NCI-H2196 (cell line): ENCODE results near the gene DGCR8.

Experiments used
- DNase-seq: peaks from one replicate; lab custom pipeline; 2025; ENCODE audit not compliant: unreplicated experiment; lab: John Stamatoyannopoulos, UW

Gene DGCR8

DNA sequence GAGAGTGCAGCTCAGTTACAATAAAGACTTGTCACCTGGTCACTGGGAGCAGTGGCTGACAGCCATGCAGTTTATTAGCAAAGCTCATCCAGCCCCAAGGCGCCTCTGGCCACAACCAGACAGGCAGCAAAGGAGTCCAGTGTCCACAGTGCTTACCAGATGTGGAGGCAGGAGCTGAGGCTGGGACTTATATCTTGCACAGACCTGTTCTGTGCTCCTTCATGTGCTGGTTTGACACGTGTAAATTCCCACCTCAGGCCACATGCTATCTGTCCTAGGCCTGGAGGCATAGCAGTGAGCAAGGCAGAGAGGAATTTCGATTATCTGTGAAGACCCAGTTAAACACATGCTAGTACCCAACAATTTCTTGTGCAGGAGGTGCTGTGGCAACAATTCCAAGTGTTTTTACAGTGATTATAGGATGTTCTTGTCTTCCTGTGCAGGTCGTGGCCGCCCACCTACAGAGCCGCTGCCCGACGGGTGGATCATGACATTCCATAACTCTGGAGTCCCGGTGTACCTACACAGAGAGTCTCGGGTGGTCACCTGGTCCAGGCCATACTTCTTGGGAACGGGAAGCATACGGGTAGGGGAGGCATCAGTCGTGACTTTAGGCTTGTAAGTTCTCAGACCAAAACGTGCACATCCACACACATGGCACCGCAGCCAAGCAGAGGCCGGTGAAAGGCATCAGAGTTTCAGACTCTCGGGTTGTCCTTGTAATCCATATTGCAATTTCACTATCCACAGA, 9.4 kb downstream of the DGCR8 start:
- DNase-seq = no peak

DNA sequence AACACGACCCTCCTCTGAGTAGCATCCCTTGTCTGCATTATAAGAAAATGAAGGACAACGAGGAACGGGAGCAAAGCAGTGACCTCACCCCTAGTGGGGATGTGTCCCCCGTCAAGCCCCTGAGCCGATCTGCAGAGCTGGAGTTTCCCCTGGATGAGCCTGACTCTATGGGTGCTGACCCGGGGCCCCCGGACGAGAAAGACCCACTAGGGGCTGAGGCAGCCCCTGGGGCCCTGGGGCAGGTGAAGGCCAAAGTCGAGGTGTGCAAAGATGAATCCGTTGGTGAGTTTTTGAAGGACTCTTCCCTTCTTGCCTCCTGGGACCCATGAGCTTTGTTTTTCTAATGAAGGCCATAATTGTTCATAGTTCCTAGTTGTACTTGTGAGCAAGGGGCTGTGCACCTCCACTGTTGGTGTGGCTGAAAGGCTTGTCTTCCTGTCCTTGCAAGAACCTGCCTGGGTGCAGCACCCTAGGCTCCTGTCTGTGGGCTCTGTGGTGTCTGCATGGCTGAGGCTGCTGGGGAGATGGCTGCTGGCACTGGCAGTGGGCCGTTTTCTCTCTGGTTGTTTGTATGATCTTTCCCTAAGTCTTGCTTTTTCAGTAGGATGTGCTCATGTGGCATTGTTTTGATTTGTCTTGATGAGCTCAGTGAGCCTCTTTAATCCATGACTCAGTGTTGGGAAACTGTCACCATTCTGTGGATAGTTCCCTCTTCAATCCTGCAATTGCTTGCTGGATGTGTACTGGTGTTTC, 10.1 kb downstream of the DGCR8 start:
- DNase-seq = no peak

- no peak for DNase-seq
These were observed 10.7 kb downstream of the DGCR8 start for GRCh38 chr22:20090730-20091240.

DNA sequence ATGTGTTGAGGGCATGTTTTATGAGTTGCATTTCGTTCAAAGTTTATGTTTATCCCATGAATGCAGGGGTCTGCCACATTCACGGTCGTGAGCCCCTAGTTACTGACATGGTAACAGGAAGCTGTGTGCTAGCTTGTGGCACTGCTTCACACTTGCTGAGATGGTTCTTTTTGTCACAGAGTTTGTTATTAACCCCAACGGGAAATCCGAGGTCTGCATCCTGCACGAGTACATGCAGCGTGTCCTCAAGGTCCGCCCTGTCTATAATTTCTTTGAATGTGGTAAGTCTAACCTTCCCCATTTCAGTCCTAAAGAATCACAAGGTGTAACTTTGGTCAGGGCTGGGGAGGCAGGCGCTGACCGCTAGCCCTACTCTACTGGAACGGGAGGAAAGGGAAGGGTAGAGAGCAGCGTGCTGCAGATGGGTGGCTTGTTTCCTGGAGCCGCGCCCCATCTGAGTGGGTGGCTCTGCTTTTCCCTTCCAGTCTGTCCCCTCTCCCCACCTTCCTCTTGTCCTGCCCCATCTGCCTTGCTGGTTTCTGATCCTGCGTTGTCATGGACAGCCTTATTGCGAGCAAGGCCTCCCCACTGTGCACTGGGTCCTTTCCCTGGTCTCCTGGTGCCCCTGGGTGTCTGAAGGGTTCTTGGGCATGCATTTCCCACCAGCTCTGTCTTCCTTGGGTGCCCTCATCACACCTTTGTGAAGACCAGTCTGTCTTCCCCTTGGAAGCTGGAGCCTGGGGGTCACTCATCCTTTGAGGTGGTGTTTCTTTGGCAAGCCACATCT, 11.8 kb downstream of the DGCR8 start:
- DNase-seq = no peak

- DNase-seq = no peak
These were observed 12.4 kb downstream of the DGCR8 start for GRCh38 chr22:20092477-20092854.

GRCh38 chr22:20093418-20094196, 13.6 kb downstream of the DGCR8 start:
- DNase-seq = no peak

DNA sequence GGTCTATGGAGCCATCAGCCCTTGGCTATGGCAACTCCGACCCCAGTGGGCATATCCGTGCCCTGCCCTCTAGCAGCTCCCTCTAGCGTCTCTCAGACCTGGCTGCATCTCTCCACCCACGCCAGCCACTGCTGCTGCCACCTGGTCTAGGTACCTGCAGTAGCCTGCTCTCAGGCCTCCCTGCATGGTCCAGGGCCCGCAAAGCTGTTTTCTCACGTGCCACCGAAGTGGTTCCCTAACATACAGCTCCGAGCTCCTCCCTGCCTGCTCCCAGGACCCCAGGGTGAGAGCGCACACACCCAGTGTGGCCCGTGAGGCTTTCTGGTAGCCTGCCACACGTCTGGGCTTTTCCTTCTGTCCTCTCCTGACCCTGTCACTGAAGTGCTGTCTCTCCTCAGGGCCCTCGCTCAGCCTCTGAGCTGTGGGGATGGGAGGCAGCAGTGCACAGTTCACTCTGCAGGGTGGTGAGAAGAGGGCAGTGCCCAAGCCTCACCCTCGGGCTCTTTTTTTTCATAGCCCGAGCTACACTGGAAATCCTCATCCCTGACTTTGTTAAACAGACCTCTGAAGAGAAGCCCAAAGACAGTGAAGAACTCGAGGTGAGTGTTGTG, 14.3 kb downstream of the DGCR8 start:
- no peak for DNase-seq

DNA sequence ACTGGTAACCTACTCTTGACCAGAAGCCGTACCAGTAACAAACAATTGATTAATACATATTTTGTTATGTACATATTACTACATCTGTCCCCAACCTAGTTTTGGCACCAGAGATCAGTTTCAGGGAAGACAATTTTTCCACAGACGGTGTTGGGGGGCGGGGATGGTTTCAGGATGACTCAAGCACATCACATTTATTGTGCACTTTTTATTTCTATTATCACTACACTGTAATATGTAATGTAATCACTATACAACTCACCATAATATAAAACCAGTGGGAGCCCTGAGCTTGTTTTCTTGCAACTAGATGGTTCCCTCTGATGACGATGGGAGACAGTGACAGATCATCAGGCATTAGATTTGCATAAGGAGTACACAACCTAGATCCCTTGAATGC, 15.5 kb downstream of the DGCR8 start:
- no peak for DNase-seq

GRCh38 chr22:20096574-20097420, 16.8 kb downstream of the DGCR8 start:
- no peak for DNase-seq

DNA sequence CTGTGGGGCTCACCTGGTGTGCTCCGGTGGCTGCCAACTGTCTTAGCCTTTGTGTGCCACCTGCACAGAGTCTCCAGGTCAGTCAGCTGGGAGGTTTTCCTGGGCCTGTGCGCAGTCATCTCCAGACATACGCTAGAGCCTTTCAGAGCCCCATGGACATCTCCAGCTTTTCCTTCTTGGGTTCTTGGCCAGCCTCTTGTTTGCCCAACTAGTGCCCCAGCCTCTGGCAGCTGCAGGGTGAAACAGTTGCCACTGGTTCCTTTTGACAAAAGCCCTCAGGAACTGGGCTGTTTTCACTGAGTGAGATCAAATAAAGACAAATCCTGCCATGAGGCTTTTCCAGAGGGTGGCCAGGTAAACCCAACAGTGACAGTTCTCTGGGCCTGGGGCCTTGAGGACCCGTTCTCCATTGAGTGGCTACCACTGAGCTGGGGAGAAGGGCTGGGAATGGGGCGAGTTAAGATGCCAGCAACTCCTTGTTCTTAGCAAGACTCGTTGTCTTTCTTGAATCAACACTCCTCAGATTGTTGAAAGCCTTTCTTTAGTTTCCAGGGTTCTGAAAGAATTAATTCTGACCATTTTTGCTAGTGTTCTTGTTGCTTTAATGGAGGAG, 19.2 kb downstream of the DGCR8 start:
- no peak for DNase-seq

DNA sequence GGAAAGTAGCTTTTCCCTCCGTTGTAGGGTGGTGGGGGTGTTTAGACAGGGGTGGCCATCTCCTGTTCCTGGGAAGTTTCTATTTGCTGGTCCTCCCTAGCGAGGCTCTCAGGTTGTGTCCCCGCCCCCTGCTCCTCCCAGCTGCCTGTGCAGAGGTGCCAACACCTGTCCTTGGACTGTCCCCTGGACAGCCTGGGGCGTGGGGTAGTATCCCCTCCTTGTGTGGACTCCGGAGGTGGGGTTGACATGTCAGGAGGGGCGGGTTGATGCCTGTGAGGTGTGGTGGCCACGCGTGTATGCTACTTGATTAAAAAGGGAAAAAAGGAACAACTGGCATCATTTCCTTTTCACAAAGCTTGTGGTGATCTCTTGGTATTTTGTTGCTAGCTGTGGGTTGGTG, 21.6 kb downstream of the DGCR8 start:
- no peak for DNase-seq

DNA sequence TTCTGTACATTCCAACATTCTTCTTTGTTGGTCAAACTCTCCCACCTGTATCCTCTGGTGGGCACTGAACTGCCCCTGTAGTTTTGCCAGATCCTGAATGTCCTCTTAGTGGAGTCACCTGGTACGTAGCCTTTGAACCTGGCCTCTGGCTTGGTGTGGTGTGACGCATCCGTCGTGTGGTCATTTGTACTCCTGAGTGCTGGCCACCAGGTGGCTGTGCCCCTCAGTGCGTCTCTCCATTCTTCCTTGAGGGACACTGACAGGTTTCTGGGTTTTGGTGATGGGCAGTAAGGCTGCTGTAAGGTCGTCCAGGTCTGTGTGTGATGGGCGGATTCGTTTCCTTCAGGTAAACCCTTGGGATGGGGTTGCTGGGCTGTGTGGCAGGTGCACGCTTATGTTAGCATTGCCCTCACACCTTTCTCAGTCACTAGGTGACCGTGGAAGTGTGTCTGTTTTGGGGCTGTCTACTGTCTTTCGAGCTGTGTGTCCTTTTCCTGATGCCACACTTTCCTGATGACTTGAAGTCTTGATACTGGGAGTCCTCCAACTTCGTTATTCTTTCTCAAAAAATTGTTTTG, 22.3 kb downstream of the DGCR8 start:
- DNase-seq = no peak

- DNase-seq = no peak
These were observed 25.6 kb downstream of the DGCR8 start for GRCh38 chr22:20105456-20106204.

DNA sequence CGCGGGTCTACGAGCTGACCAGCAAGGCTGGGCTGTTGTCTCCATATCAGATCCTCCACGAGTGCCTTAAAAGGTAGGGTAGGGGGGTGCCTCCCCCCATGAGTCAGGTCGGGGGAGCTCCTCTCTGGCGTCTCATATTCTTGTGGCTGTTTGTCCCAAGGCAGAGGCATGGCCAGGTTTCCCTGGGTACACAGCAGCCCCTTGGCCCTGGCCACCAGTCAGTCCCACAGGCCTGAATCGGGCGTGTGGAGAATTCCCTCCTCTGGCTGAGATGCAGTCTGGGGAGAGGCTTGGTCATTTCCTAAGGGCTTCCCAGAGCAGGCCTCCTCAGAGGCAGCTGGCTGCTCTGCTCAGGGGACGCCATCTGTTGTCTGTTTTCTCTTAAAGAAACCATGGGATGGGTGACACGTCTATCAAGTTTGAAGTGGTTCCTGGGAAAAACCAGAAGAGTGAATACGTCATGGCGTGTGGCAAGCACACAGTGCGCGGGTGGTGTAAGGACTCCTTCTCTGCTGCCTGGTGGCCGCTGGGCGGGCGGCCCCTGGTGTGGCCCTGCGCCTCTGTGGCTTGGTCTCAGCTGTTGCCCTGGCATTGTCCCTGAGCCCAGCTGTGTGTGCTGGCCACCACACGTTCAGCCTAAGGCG, 26.3 kb downstream of the DGCR8 start:
- DNase-seq = no peak

DNA sequence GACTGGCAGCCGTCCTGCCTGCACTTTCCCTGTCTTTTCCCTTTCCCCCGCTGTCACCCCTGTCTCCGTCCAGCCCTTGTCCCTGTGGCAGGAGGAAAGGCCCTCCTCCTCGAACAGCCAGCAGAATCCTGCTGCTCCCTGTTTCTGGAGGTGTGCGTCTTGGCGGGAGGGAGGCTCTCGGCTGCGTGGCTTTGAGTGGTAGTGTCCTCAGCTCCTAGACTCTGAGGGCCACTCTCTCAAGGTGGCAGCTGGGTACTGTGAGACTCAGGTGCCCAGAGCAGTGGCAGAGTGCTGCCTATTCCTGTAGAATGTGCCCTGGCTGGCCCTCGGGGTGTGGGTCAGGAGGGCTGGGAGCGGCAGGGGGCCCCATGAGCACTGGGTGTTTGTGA, 26.8 kb downstream of the DGCR8 start:
- no peak for DNase-seq

- no peak for DNase-seq
These were observed 27.4 kb downstream of the DGCR8 start for GRCh38 chr22:20107471-20107901.

DNA sequence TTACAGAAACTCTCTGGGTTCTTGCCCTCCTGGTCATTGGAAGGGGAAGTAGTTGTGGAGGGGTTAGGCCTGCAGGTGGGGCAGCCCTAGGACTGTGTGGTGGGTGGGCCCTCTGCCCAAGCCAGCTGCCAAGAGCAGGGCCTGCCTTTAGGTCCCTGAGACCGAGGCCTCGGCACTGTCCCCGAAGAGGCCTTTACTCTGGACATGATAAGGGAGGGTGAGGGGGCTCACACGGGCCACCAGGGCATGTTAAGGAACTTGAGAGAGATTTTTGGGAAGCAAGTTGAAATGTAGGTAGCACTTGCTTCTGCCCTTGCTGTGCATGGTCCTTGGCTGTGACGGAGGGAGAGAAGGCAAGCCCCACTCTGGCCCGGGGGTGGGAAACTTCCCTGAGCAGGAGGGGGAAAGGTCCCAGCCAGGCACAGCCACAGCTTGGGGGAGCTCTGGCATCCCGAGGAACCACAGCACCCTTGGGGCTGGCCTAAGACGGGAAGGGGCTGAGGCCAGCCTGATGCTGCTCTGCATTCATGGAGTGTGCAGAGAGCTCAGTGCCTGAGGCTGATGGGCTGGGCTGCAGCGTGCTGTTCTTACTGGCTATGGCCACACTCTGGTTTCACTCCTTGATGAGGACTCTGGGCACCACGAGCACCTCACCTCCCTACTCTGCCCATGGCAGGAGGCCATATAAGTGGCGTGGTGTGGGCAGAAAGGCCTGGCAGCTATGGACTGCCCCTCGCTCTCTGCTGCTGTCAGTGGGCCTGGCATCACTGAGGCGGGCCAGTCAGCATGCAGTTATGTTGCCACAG, 28.1 kb downstream of the DGCR8 start:
- no peak for DNase-seq
